Left ventricle myocardium inferior (tissue), 1 donor: Measurements from ENCODE around the gene MTTP. TPM values are rescaled to one million over a fixed set of nuclear protein-coding genes. Genes with fewer than 3 reads are reported as not detected.

Experiments used
- DNase-seq: peaks from one replicate; pipeline ENCODE4 v3.0.0-alpha.2; 2020
- H3K27ac ChIP-seq: fragments of 200-600 bp; replicated peaks from 2 replicates; pipeline ENCODE4 v1.8.0; 2021
- H3K27me3 ChIP-seq: fragments of 200-600 bp; 2 replicates; pipeline ENCODE4 v1.8.0; 2021; ENCODE audit warnings: low read depth
- H3K36me3 ChIP-seq: fragments of 200-600 bp; 2 replicates; pipeline ENCODE4 v1.8.0; 2021
- H3K4me1 ChIP-seq: fragments of 200-600 bp; 2 replicates; pipeline ENCODE4 v1.8.0; 2021
- H3K4me3 ChIP-seq: fragments of 200-600 bp; 2 replicates; pipeline ENCODE4 v1.8.0; 2021; ENCODE audit warnings: mild to moderate bottlenecking, moderate library complexity
- H3K9me3 ChIP-seq: fragments of 200-600 bp; replicated peaks from 2 replicates; pipeline ENCODE4 v1.8.0; 2021
- intact Hi-C: fragments of 100-400 bp; cut with micrococcal nuclease; formaldehyde crosslinking; loops from one replicate; pipeline ENCODE4 v1.11.0; 2022
- total RNA-seq: library from RNA; stranded (reverse); fragmentation: NEBNext Ultra II Directional; extraction: Animal tissue kit (Norgen Biotek cat#: 25700); gene quantifications from one replicate; pipeline ENCODE4 v1.2.1, GENCODE V29; 2021
- TF ChIP-seq, protein P1 (sequence below): fragments of 200-600 bp; IDR thresholded peaks from 2 replicates; pipeline ENCODE4 v1.8.0; 2021; ENCODE audit warnings: antibody characterized with exemption, mild to moderate bottlenecking, borderline replicate concordance
- donor health status: DM: no; HTN: yes; CAD: no; lungs with severe emphysema.

The MTTP gene
- total RNA-seq, 1 donor from 2014 or later = 3.7 TPM

DNA sequence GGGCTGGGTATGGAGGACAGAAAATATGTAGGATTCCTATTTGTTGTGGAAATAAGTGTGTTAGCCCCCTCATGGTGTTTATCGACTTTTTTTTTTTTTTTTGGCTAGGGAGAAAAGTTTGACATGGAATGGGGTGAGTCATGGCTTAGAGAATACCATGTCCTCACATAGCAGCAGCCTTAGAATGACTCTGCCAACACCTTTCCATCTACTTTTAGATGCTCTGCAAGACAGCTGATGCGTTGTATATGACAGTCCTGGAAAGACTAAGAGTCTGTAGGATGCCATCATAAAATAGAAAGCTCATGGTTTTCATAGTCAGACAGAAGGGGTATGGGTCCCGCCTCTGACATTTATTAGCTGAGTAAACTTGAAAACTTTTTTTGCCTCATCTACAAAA, 37.7 kb downstream of the MTTP start:
- TF ChIP-seq, protein P1, sequence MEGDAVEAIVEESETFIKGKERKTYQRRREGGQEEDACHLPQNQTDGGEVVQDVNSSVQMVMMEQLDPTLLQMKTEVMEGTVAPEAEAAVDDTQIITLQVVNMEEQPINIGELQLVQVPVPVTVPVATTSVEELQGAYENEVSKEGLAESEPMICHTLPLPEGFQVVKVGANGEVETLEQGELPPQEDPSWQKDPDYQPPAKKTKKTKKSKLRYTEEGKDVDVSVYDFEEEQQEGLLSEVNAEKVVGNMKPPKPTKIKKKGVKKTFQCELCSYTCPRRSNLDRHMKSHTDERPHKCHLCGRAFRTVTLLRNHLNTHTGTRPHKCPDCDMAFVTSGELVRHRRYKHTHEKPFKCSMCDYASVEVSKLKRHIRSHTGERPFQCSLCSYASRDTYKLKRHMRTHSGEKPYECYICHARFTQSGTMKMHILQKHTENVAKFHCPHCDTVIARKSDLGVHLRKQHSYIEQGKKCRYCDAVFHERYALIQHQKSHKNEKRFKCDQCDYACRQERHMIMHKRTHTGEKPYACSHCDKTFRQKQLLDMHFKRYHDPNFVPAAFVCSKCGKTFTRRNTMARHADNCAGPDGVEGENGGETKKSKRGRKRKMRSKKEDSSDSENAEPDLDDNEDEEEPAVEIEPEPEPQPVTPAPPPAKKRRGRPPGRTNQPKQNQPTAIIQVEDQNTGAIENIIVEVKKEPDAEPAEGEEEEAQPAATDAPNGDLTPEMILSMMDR = no peak
- no peaks in the 10 kb centered on the region for H3K27me3 ChIP-seq
- H3K9me3 ChIP-seq = no peaks in the 10 kb centered on the region
- intact Hi-C loops = no loop called here
- H3K4me1 ChIP-seq = peaks cover 13% of the 10 kb centered on the region
- no peak overlapping the region for H3K4me3 ChIP-seq
- no peak overlapping the region for H3K27ac ChIP-seq
- no peak for DNase-seq
- H3K36me3 ChIP-seq = no peaks in the 10 kb centered on the region

- no peak for DNase-seq
- Histone ChIP-seq H3K27ac (no peak overlapping the region), H3K9me3 (no peaks in the 10 kb centered on the region), H3K4me3 (no peak overlapping the region), H3K4me1 (peaks cover 13% of the 10 kb centered on the region), H3K36me3 (no peaks in the 10 kb centered on the region), H3K27me3 (no peaks in the 10 kb centered on the region)
- TF ChIP-seq, protein P1 = no peak
- intact Hi-C loops = no loop called here
Measured at GRCh38 chr4:99612704-99613103, 38.1 kb downstream of the MTTP start.

GRCh38 chr4:99614491-99614890, 39.9 kb downstream of the MTTP start:
- intact Hi-C loops = no loop called here

GRCh38 chr4:99615170-99615820, 40.7 kb downstream of the MTTP start:
- intact Hi-C loops = no loop called here
- Histone ChIP-seq H3K36me3 (no peaks in the 10 kb centered on the region), H3K9me3 (no peaks in the 10 kb centered on the region), H3K27ac (peak overlapping the region; percentile 38), H3K4me1 (peaks cover 13% of the 10 kb centered on the region), H3K27me3 (no peaks in the 10 kb centered on the region), H3K4me3 (no peak overlapping the region)
- peak; percentile 16 for DNase-seq
- TF ChIP-seq, protein P1 = peak; percentile 25

More at GRCh38 chr4:99614491-99614890, 39.9 kb downstream of the MTTP start:
- H3K27ac ChIP-seq = peak overlapping the region; percentile 38
- DNase-seq = no peak
- H3K36me3 ChIP-seq = no peaks in the 10 kb centered on the region
- H3K4me3 ChIP-seq = no peak overlapping the region
- H3K4me1 ChIP-seq = peaks cover 13% of the 10 kb centered on the region
- H3K9me3 ChIP-seq = no peaks in the 10 kb centered on the region
- no peaks in the 10 kb centered on the region for H3K27me3 ChIP-seq
- TF ChIP-seq, protein P1 = no peak

- no peak overlapping the region for H3K4me3 ChIP-seq
- intact Hi-C loops = no loop called here
- TF ChIP-seq, protein P1 = no peak
- no peak for DNase-seq
- no peaks in the 10 kb centered on the region for H3K36me3 ChIP-seq
- no peaks in the 10 kb centered on the region for H3K9me3 ChIP-seq
- no peak overlapping the region for H3K27ac ChIP-seq
- no peaks in the 10 kb centered on the region for H3K27me3 ChIP-seq
- peaks cover 13% of the 10 kb centered on the region for H3K4me1 ChIP-seq
Measured at GRCh38 chr4:99617374-99617773, 42.8 kb downstream of the MTTP start.
